H9 (cell line): ENCODE data around the gene MAPKAPK2. TPM values are rescaled to one million over a fixed set of nuclear protein-coding genes. Genes with fewer than 3 reads are reported as not detected.

Source experiments
- DNase-seq: peaks from one replicate; pipeline ENCODE4 v3.0.0-alpha.2; 2017
- H2AFZ ChIP-seq: one replicate; pipeline ENCODE4 v1.6.1; 2013; ENCODE audit warnings: mild to moderate bottlenecking, low read length, control low read depth, moderate library complexity
- H2AK5ac ChIP-seq: 2 replicates; pipeline ENCODE4 v1.6.1; 2013; ENCODE audit warnings: low read length, control low read depth, mixed read lengths; ENCODE audit not compliant: insufficient read length
- H2BK120ac ChIP-seq: one replicate; pipeline ENCODE4 v1.6.1; 2013; ENCODE audit warnings: low read depth, mild to moderate bottlenecking, low read length, control low read depth, inconsistent platforms; ENCODE audit not compliant: poor library complexity, severe bottlenecking
- H2BK12ac ChIP-seq: 2 replicates; pipeline ENCODE4 v1.6.1; 2013; ENCODE audit warnings: low read length, control low read depth, mixed read lengths, low read depth; ENCODE audit not compliant: insufficient read length
- H2BK15ac ChIP-seq: 2 replicates; pipeline ENCODE4 v1.6.1; 2013; ENCODE audit warnings: low read depth, low read length, control low read depth
- H2BK20ac ChIP-seq: one replicate; pipeline ENCODE4 v1.6.1; 2013; ENCODE audit warnings: low read depth, mild to moderate bottlenecking, low read length, control low read depth, inconsistent platforms; ENCODE audit not compliant: poor library complexity, severe bottlenecking
- H2BK5ac ChIP-seq: 2 replicates; pipeline ENCODE4 v1.6.1; 2013; ENCODE audit warnings: low read length, control low read depth, mixed read lengths; ENCODE audit not compliant: insufficient read length
- H3K14ac ChIP-seq: 2 replicates; pipeline ENCODE4 v1.6.1; 2013; ENCODE audit warnings: low read length, control low read depth; ENCODE audit not compliant: insufficient read depth
- H3K18ac ChIP-seq: 2 replicates; pipeline ENCODE4 v1.6.1; 2013; ENCODE audit warnings: low read depth, mild to moderate bottlenecking, mixed read lengths, low read length, control low read depth; ENCODE audit not compliant: insufficient read length
- H3K23ac ChIP-seq: 2 replicates; pipeline ENCODE4 v1.6.1; 2013; ENCODE audit warnings: low read length, control low read depth, mixed read lengths, low read depth; ENCODE audit not compliant: insufficient read length
- H3K23me2 ChIP-seq: 2 replicates; pipeline ENCODE4 v1.6.1; 2013; ENCODE audit warnings: low read depth, mild to moderate bottlenecking, mixed read lengths, low read length, control low read depth; ENCODE audit not compliant: insufficient read length, poor library complexity, severe bottlenecking
- H3K27ac ChIP-seq: 2 replicates; pipeline ENCODE4 v1.5.1; 2013; ENCODE audit warnings: low read length, control low read depth, mixed read lengths, low read depth; ENCODE audit not compliant: insufficient read length
- H3K27me3 ChIP-seq: 2 replicates; pipeline ENCODE4 v1.6.1; 2013; ENCODE audit warnings: low read length, control low read depth, inconsistent platforms; ENCODE audit not compliant: insufficient read depth
- H3K4ac ChIP-seq: 2 replicates; pipeline ENCODE4 v1.6.1; 2013; ENCODE audit warnings: low read depth, mild to moderate bottlenecking, control low read depth, inconsistent platforms, low read length, moderate library complexity
- H3K4me1 ChIP-seq: 2 replicates; pipeline ENCODE4 v1.6.1; 2013; ENCODE audit warnings: low read length, control low read depth, inconsistent platforms; ENCODE audit not compliant: insufficient read depth
- H3K4me2 ChIP-seq: 2 replicates; pipeline ENCODE4 v1.6.1; 2013; ENCODE audit warnings: low read length, control low read depth, mixed read lengths; ENCODE audit not compliant: insufficient read length, insufficient read depth
- H3K56ac ChIP-seq: 2 replicates; pipeline ENCODE4 v1.6.1; 2013; ENCODE audit warnings: low read depth, mild to moderate bottlenecking, mixed read lengths, low read length, control low read depth; ENCODE audit not compliant: insufficient read length
- H3K79me1 ChIP-seq: 2 replicates; pipeline ENCODE4 v1.6.1; 2013; ENCODE audit warnings: low read depth, mild to moderate bottlenecking, moderate library complexity, low read length, control low read depth, inconsistent platforms; ENCODE audit not compliant: insufficient read depth, poor library complexity, severe bottlenecking
- H3K79me2 ChIP-seq: 2 replicates; pipeline ENCODE4 v1.6.1; 2013; ENCODE audit warnings: low read length, control low read depth, inconsistent platforms; ENCODE audit not compliant: insufficient read depth
- H3K9ac ChIP-seq: 2 replicates; pipeline ENCODE4 v1.6.1; 2013; ENCODE audit warnings: low read length, control low read depth, mixed read lengths; ENCODE audit not compliant: insufficient read length; ENCODE audit errors: extremely low read depth
- H3K9me3 ChIP-seq: one replicate; pipeline ENCODE4 v1.6.1; 2013; ENCODE audit warnings: low read depth, low read length, inconsistent platforms; ENCODE audit not compliant: control insufficient read depth
- H3T11ph ChIP-seq: one replicate; pipeline ENCODE4 v1.6.1; 2013; ENCODE audit warnings: mild to moderate bottlenecking, low read length, control low read depth, inconsistent platforms
- H4K20me1 ChIP-seq: one replicate; pipeline ENCODE4 v1.6.1; 2013; ENCODE audit not compliant: control insufficient read depth, insufficient read length, insufficient read depth
- H4K5ac ChIP-seq: 2 replicates; pipeline ENCODE4 v1.6.1; 2013; ENCODE audit warnings: low read depth, mild to moderate bottlenecking, mixed read lengths, low read length, control low read depth; ENCODE audit not compliant: insufficient read length
- H4K8ac ChIP-seq: replicated peaks from 2 replicates; pipeline ENCODE4 v1.6.1; 2013; ENCODE audit warnings: low read length, control low read depth, mixed read lengths, low read depth; ENCODE audit not compliant: insufficient read length
- H4K91ac ChIP-seq: 2 replicates; pipeline ENCODE4 v1.6.1; 2013; ENCODE audit warnings: low read depth, mild to moderate bottlenecking, moderate library complexity, mixed read lengths, low read length, control low read depth; ENCODE audit not compliant: insufficient read length
- H3K27ac Mint-ChIP-seq, 3 experiments: 2 replicates in 2 of 3; 3 replicates in 1 of 3; pipeline ENCODE4 v1.8.0; 2020 to 2021; ENCODE audit warnings: mixed read lengths in 3 of 3, mild to moderate bottlenecking in 1 of 3, moderate library complexity in 1 of 3
- H3K27me3 Mint-ChIP-seq: 2 replicates; pipeline ENCODE4 v1.8.0; 2021; ENCODE audit warnings: low read depth, mild to moderate bottlenecking, moderate library complexity, mixed read lengths
- H3K36me3 Mint-ChIP-seq, 3 experiments: 2 replicates in 2 of 3; 3 replicates in 1 of 3; pipeline ENCODE4 v1.8.0; 2020 to 2021; ENCODE audit warnings: low read depth in 3 of 3, mixed read lengths in 3 of 3; ENCODE audit not compliant: insufficient read depth in 1 of 3
- H3K4me1 Mint-ChIP-seq, 2 experiments: 2 replicates each; pipeline ENCODE4 v1.8.0; 2020; ENCODE audit warnings: mixed read lengths in 2 of 2
- H3K4me3 Mint-ChIP-seq, 2 experiments: 2 replicates in 1 of 2; 3 replicates in 1 of 2; pipeline ENCODE4 v1.8.0; 2020 to 2021; ENCODE audit warnings: mild to moderate bottlenecking in 2 of 2, mixed read lengths in 2 of 2, moderate library complexity in 1 of 2
- H3K9me3 Mint-ChIP-seq, 2 experiments: 2 replicates in 1 of 2; 3 replicates in 1 of 2; pipeline ENCODE4 v1.8.0; 2020; ENCODE audit warnings: mild to moderate bottlenecking in 2 of 2, mixed read lengths in 2 of 2, moderate library complexity in 1 of 2
- WGBS: extraction: QIAGEN DNeasy Blood & Tissue Kit; methylation state at CpG from one replicate; pipeline ENCODE4 v1.1.7; 2013; ENCODE audit warnings: missing lambda C conversion rate, low lambda C conversion rate, mixed read lengths; ENCODE audit not compliant: insufficient read length; ENCODE audit errors: extremely low coverage; 5-methylcytosine and 5-hydroxymethylcytosine counted together
- total RNA-seq: library from RNA; stranded (reverse); gene quantifications from 2 replicates; pipeline ENCODE4 v1.2.1, GENCODE V29; 2021
- TF ChIP-seq, protein P1 (sequence below): fragments of 200-600 bp; sonication (generic); conservative IDR thresholded peaks from 3 replicates; pipeline ENCODE4 v1.8.0; 2021; ENCODE audit warnings: antibody characterized with exemption, mild to moderate bottlenecking

The MAPKAPK2 gene
- total RNA-seq, 1 experiment from 2014 or later: 50.1 TPM

DNA sequence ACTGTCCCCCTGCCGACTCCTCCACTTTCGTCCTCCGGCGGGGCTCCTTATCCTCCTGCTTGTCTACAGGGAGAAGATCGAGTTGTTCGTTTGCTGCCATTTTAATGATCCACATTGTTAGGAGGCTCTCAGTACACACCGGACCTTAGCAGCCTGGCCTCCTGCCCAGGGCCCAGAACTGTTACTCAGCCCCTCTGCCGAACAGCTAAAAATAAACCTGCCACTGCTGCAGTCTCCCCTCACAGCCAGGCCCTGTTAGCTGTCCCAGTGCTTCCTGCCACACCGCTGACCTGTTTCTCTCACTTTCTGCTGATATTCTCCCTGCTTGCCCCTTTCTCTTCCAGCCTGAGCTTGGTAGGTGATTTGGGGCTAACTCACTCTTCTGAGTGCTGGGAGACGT lies 8.3 kb downstream of the MAPKAPK2 start:
- Histone ChIP-seq H2BK5ac (no peak overlapping the region), H3K4ac (no peak overlapping the region), H3K4me1 (peaks cover 16% of the 10 kb centered on the region; the same call in 1 of the 2 replicates), H2BK120ac (no peak overlapping the region), H3K27ac (no peak overlapping the region), H4K5ac (no peak overlapping the region), H3K14ac (no peak overlapping the region; the same call in 1 of the 2 replicates), H4K20me1 (no peaks in the 10 kb centered on the region), H3K56ac (no peak overlapping the region), H2BK12ac (no peak overlapping the region), H3K79me2 (peaks cover 8% of the 10 kb centered on the region; the same call in 1 of the 2 replicates), H3K18ac (no peak overlapping the region), H2BK20ac (no peak overlapping the region), H4K8ac (no peak overlapping the region), H3K9me3 (no peaks in the 10 kb centered on the region), H3K4me2 (no peak overlapping the region), H3K23me2 (no peaks in the 10 kb centered on the region), H3K9ac (no peak overlapping the region), H3K79me1 (peaks cover 9% of the 10 kb centered on the region), H3K23ac (no peak overlapping the region), H2AFZ (no peak overlapping the region), H3K27me3 (no peaks in the 10 kb centered on the region), H4K91ac (no peak overlapping the region), H3T11ph (no peak overlapping the region), H2AK5ac (no peak overlapping the region), H2BK15ac (no peak overlapping the region)
- no peak overlapping the region for H3K4me3 Mint-ChIP-seq
- H3K9me3 Mint-ChIP-seq: no peaks in the 10 kb centered on the region
- peaks cover 69 to 72% of the 10 kb centered on the region in 2 experiments for H3K4me1 Mint-ChIP-seq
- H3K27me3 Mint-ChIP-seq: peaks cover 6% of the 10 kb centered on the region; the same call in 1 of the 2 replicates
- H3K36me3 Mint-ChIP-seq: peaks cover 7 to 16% (median 13%) of the 10 kb centered on the region in 3 experiments; a peak in 6 of 7 replicates
- DNase-seq: no peak
- WGBS: no CpG with 5 or more reads among the region's 10 CpGs
- TF ChIP-seq, protein P1, sequence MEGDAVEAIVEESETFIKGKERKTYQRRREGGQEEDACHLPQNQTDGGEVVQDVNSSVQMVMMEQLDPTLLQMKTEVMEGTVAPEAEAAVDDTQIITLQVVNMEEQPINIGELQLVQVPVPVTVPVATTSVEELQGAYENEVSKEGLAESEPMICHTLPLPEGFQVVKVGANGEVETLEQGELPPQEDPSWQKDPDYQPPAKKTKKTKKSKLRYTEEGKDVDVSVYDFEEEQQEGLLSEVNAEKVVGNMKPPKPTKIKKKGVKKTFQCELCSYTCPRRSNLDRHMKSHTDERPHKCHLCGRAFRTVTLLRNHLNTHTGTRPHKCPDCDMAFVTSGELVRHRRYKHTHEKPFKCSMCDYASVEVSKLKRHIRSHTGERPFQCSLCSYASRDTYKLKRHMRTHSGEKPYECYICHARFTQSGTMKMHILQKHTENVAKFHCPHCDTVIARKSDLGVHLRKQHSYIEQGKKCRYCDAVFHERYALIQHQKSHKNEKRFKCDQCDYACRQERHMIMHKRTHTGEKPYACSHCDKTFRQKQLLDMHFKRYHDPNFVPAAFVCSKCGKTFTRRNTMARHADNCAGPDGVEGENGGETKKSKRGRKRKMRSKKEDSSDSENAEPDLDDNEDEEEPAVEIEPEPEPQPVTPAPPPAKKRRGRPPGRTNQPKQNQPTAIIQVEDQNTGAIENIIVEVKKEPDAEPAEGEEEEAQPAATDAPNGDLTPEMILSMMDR: no peak
- H3K27ac Mint-ChIP-seq: peak overlapping the region in 2 of 3 experiments; percentile 69 to 74; a peak in 3 of 7 replicates
